Measurements from ENCODE around the gene ZNF433. TPM values are rescaled to one million over a fixed set of nuclear protein-coding genes. Genes with fewer than 3 reads are reported as not detected.

Gene ZNF433
- total and polyA plus RNA-seq, 10 of the 15 experiments (the other 5 are each of a cell fraction or from before 2014, with no cell fraction given), result 0.79 to 2.9 (median 1.7) TPM

DNA sequence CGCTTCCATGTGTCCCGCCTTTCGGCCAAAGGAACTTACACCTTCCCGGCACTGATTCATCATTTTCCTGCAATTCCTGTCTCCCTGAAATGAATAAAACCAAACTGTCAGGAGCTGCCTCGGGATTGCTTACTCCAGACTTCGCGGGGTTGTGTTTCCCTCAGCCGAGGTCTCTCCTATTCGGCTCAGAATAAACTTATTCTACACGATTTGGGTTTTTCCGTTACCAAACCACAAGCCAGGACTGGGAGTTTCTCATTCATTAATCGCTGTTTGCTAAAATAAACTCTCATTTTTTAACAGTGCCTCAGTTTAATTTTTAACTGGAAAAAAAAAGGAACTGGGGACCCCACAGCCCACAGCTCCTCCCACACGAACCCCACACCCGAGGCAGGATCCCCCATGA is 16.6 kb upstream of the ZNF433 start (continued):
- no peak for TF ChIP-seq PRDM15 (CRISPR knock-in tag; IDR thresholded peaks at IDR 0.05)
- TF ChIP-seq SPI1 (IDR thresholded peaks at IDR 0.05; ENCODE audit: borderline replicate concordance, insufficient read depth, low read depth, low read length), result peak; percentile 63; the same call in 1 of the 2 replicates
- TF ChIP-seq TAF1 (IDR thresholded peaks at IDR 0.05; ENCODE audit: borderline replicate concordance, low read depth, low read length), result no peak
- peak; percentile 64 for TF ChIP-seq RUNX3 (IDR thresholded peaks at IDR 0.05; ENCODE audit: low read length)
- TF ChIP-seq MEF2B (IDR thresholded peaks at IDR 0.05; ENCODE audit: partially characterized antibody, poor library complexity, severe bottlenecking), result peak; percentile 14
- peak; percentile 58 for TF ChIP-seq MTA2 (IDR thresholded peaks at IDR 0.05; ENCODE audit: low read depth)
- TF ChIP-seq ASH2L (IDR thresholded peaks at IDR 0.05; ENCODE audit: borderline replicate concordance, low read depth), result no peak
- no peak for TF ChIP-seq GABPA (IDR thresholded peaks at IDR 0.05; ENCODE audit: low read depth)
- no peak for TF ChIP-seq BRCA1 (IDR thresholded peaks at IDR 0.05; ENCODE audit: low read depth, low read length)
- TF ChIP-seq POLR2A (IDR thresholded peaks at IDR 0.05; ENCODE audit: low read depth, low read length), result no peak
- TF ChIP-seq ETV6 (conservative IDR thresholded peaks at IDR 0.05 in 1 of 2, IDR thresholded peaks at IDR 0.05 in 1 of 2; ENCODE audit: borderline replicate concordance in 1 of 2, low read depth in 1 of 2), result no peak
- no peak for TF ChIP-seq ATF7 (IDR thresholded peaks at IDR 0.05; ENCODE audit: low read depth)
- TF ChIP-seq DPF2 (IDR thresholded peaks at IDR 0.05), result no peak
- TF ChIP-seq CEBPZ (IDR thresholded peaks at IDR 0.05; ENCODE audit: low read depth, low read length), result no peak
- no peak for TF ChIP-seq MYC (IDR thresholded peaks at IDR 0.05; ENCODE audit: insufficient read depth, insufficient read length, insufficient replicate concordance, low read length, severe bottlenecking)
- no peak for TF ChIP-seq E4F1 (IDR thresholded peaks at IDR 0.05; ENCODE audit: borderline replicate concordance, partially characterized antibody)
- no peak for TF ChIP-seq ZNF217 (IDR thresholded peaks at IDR 0.05)
- TF ChIP-seq, protein P1, sequence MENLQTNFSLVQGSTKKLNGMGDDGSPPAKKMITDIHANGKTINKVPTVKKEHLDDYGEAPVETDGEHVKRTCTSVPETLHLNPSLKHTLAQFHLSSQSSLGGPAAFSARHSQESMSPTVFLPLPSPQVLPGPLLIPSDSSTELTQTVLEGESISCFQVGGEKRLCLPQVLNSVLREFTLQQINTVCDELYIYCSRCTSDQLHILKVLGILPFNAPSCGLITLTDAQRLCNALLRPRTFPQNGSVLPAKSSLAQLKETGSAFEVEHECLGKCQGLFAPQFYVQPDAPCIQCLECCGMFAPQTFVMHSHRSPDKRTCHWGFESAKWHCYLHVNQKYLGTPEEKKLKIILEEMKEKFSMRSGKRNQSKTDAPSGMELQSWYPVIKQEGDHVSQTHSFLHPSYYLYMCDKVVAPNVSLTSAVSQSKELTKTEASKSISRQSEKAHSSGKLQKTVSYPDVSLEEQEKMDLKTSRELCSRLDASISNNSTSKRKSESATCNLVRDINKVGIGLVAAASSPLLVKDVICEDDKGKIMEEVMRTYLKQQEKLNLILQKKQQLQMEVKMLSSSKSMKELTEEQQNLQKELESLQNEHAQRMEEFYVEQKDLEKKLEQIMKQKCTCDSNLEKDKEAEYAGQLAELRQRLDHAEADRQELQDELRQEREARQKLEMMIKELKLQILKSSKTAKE (IDR thresholded peaks at IDR 0.05; ENCODE audit: low read depth, poor library complexity, severe bottlenecking), result peak; percentile 25
- TF ChIP-seq, protein P2, sequence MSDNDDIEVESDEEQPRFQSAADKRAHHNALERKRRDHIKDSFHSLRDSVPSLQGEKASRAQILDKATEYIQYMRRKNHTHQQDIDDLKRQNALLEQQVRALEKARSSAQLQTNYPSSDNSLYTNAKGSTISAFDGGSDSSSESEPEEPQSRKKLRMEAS (IDR thresholded peaks at IDR 0.05; ENCODE audit: low read depth, low read length), result no peak

All from GM12878 (cell line).